Activated CD8-positive, alpha-beta T cell treated with anti-CD3 and anti-CD28 coated beads for 36 hours (primary cell): ENCODE results near the gene PNMA8B. TPM values are rescaled to one million over a fixed set of nuclear protein-coding genes. Genes with fewer than 3 reads are reported as not detected.
"Not testable (repeated sequence)": the region's sequence is repeated elsewhere in the genome, so short reads cannot be mapped to it uniquely, and the experiment has no call there.

Experiments used
- ATAC-seq: fragments of 200-7000 bp; cut with Tn5 transposase; one replicate; pipeline ENCODE4 v1.10.0; 2021; ENCODE audit warnings: mild to moderate bottlenecking, moderate library complexity
- CTCF ChIA-PET: fragments of 350-600 bp; sonication (Branson Sonifier 250); formaldehyde crosslinking; loops from one replicate; lab custom pipeline; 2021; ENCODE audit warnings: antibody characterized with exemption; lab: Charles Lee
- POLR2A ChIA-PET: fragments of 350-600 bp; sonication (Branson Sonifier 250); formaldehyde crosslinking; loops from one replicate; lab custom pipeline; 2021; ENCODE audit warnings: antibody characterized with exemption; lab: Charles Lee
- DNase-seq: peaks from one replicate; pipeline ENCODE4 v3.0.0-alpha.2; 2020
- H3K27ac Mint-ChIP-seq: one replicate; pipeline ENCODE4 v1.8.0; 2021; ENCODE audit warnings: mild to moderate bottlenecking, mixed read lengths
- H3K27me3 Mint-ChIP-seq: one replicate; pipeline ENCODE4 v1.8.0; 2021; ENCODE audit warnings: mixed read lengths
- H3K36me3 Mint-ChIP-seq: one replicate; pipeline ENCODE4 v1.8.0; 2021; ENCODE audit warnings: low read depth, mixed read lengths
- H3K4me1 Mint-ChIP-seq: one replicate; pipeline ENCODE4 v1.8.0; 2021; ENCODE audit warnings: low read depth, mixed read lengths
- H3K4me3 Mint-ChIP-seq: one replicate; pipeline ENCODE4 v1.8.0; 2021; ENCODE audit warnings: mild to moderate bottlenecking, moderate library complexity, mixed read lengths
- H3K9me3 Mint-ChIP-seq: one replicate; pipeline ENCODE4 v1.8.0; 2021; ENCODE audit warnings: mixed read lengths
- CTCF ChIP-seq: fragments of 200-600 bp; IDR thresholded peaks from one replicate; pipeline ENCODE4 v1.8.0; 2022; ENCODE audit warnings: antibody characterized with exemption, mild to moderate bottlenecking
- intact Hi-C: fragments of 100-400 bp; cut with micrococcal nuclease; formaldehyde crosslinking; loops from one replicate; pipeline ENCODE4 v1.10.0; 2022
- total RNA-seq, 2 experiments: library from RNA; stranded (reverse); gene quantifications; one replicate each; pipeline ENCODE4 v1.2.3, GENCODE V29; 2021

The PNMA8B gene
- total RNA-seq, 2 experiments from 2014 or later = not detected

GRCh38 chr19:46503848-46504453 lies 8.3 kb upstream of the PNMA8B start:
- peaks cover 23% of the 10 kb centered on the region for H3K27me3 Mint-ChIP-seq
- ChIA-PET CTCF (interaction anchor here (1.6 kb wide), 1 partner anchor 12 kb away, joined by 5 read pairs; no protein-coding TSS in a partner anchor), POLR2A (no interaction called here)
- no peak overlapping the region for H3K4me3 Mint-ChIP-seq
- intact Hi-C loops = no loop called here
- H3K9me3 Mint-ChIP-seq = no peaks in the 10 kb centered on the region
- TF ChIP-seq CTCF = no peak
- H3K27ac Mint-ChIP-seq = no peak overlapping the region
- H3K36me3 Mint-ChIP-seq = no peaks in the 10 kb centered on the region
- DNase-seq = no peak
- no peak for ATAC-seq
- no peaks in the 10 kb centered on the region for H3K4me1 Mint-ChIP-seq

GRCh38 chr19:46502891-46503290 lies 7.2 kb upstream of the PNMA8B start:
- DNase-seq = no peak
- intact Hi-C loops = no loop called here
- no peaks in the 10 kb centered on the region for H3K4me1 Mint-ChIP-seq
- H3K27me3 Mint-ChIP-seq = peaks cover 21% of the 10 kb centered on the region
- H3K9me3 Mint-ChIP-seq = no peaks in the 10 kb centered on the region
- ChIA-PET CTCF (interaction anchor here (2.4 kb wide), 1 partner anchor 11 kb away, joined by 7 read pairs; no protein-coding TSS in a partner anchor), POLR2A (no interaction called here)
- no peak overlapping the region for H3K27ac Mint-ChIP-seq
- no peak overlapping the region for H3K4me3 Mint-ChIP-seq
- ATAC-seq = no peak
- H3K36me3 Mint-ChIP-seq = no peaks in the 10 kb centered on the region
- TF ChIP-seq CTCF = no peak

- Mint-ChIP-seq H3K4me3 (no peak overlapping the region), H3K4me1 (peaks cover 4% of the 10 kb centered on the region), H3K36me3 (no peaks in the 10 kb centered on the region), H3K27me3 (peaks cover 20% of the 10 kb centered on the region), H3K9me3 (no peaks in the 10 kb centered on the region), H3K27ac (no peak overlapping the region)
- ChIA-PET POLR2A (no interaction called here), CTCF (interaction anchor here (1.4 to 2.2 kb wide), 4 partner anchors 14 to 104 kb away, joined by 3 to 7 read pairs (median 6); no protein-coding TSS in a partner anchor)
- DNase-seq (no peak), ATAC-seq (no peak)
- TF ChIP-seq CTCF = no peak
- intact Hi-C loops = no loop called here
Observed at GRCh38 chr19:46499692-46500091, 4.0 kb upstream of the PNMA8B start.

- DNase-seq (no peak), ATAC-seq (no peak)
- Mint-ChIP-seq H3K4me1 (peaks cover 12% of the 10 kb centered on the region), H3K27me3 (peaks cover 31% of the 10 kb centered on the region), H3K27ac (no peak overlapping the region), H3K4me3 (no peak overlapping the region), H3K9me3 (no peaks in the 10 kb centered on the region), H3K36me3 (no peaks in the 10 kb centered on the region)
- ChIA-PET CTCF (interaction anchor here (0.6 to 2.0 kb wide), 3 partner anchors 40 to 649 kb away, joined by 3 to 7 read pairs (median 6); no protein-coding TSS in a partner anchor), POLR2A (no interaction called here)
- no peak for TF ChIP-seq CTCF
- intact Hi-C loops = no loop called here
Observed at GRCh38 chr19:46497773-46498172, 2.1 kb upstream of the PNMA8B start.

- H3K4me3 Mint-ChIP-seq, H3K9me3 Mint-ChIP-seq, H3K27ac Mint-ChIP-seq, DNase-seq, intact Hi-C loops, ATAC-seq, H3K36me3 Mint-ChIP-seq: not testable (repeated sequence)
- ChIA-PET POLR2A (interaction anchor here (0.6 to 0.7 kb wide), 2 partner anchors 218 to 320 kb away, joined by 3 read pairs; no protein-coding TSS in a partner anchor), CTCF (interaction anchor here (0.9 to 1.0 kb wide), 2 partner anchors 11 to 16 kb away, joined by 3 read pairs; no protein-coding TSS in a partner anchor)
- Mint-ChIP-seq H3K4me1 (peaks cover 12% of the 10 kb centered on the region), H3K27me3 (peaks cover 33% of the 10 kb centered on the region)
Observed at GRCh38 chr19:46496886-46497285, 1.2 kb upstream of the PNMA8B start.
